Renal cortical epithelial cell (primary cell): ENCODE results near the gene KRT81. TPM values are rescaled to one million over a fixed set of nuclear protein-coding genes. Genes with fewer than 3 reads are reported as not detected.
"Not testable (repeated sequence)": the region's sequence is repeated elsewhere in the genome, so short reads cannot be mapped to it uniquely, and the experiment has no call there.

ENCODE experiments used
- DNase-seq: peaks from one replicate; pipeline ENCODE4 v3.0.0-alpha.2; 2011; ENCODE audit warnings: low read depth
- total RNA-seq: library from RNA; depleted of rRNA; stranded (reverse); fragments of >200 nt; gene quantifications from 2 replicates; pipeline ENCODE4 v1.2.3, GENCODE V29; 2014

KRT81 gene
- total RNA-seq, 1 donor from 2014 or later: not detected

DNA sequence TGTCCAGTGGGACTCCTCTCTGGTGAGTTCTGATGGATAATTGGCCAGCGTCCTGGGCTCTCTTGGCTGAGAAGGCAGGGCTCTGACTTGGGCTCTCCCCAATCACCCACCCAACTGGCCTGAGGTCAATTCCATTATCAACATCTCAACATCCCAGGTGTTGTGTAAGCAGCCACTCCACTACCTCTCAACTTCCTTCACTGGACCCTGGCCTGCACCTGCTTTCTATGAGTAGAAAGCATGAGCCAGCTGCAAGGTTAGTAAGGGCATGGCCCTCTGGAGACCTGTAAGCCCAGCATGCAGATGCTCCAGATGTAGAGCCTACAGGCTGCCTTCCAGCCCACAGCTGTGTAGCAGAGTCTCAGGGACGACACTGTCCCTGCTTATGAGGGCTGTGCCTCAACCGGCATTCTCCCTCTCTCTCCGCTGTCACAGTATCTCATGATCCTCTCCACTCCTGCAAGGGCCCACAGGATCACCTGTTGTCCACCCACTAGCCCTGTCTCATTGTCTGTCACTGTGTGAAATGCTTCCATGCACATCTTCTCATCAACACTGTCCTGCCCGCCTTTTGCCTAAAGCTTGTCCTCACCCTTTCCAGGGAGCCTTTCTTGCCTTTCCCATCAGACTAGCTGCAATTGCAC is 5.4 kb upstream of the KRT81 start:
- DNase-seq: no peak

DNA sequence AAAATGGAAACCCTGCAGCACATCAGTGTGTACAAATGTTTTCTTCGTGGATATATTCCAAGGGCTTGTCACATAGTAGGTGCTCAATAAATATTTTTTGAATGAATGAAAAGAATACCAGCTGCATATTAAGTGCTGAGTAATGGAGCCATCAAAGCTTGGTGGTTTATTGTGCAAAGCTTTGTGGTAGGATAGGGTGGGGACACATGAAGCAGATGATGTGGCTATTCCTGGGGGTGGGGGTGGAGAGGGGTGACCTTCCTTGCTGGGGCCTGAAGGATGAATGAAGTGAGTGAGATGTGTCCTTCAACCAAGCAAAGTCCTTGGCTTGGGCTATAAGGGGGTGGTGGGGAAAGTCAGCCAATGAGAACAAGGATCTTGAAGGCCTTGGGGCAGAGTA is 4.3 kb upstream of the KRT81 start:
- peak; percentile 31 for DNase-seq

DNA sequence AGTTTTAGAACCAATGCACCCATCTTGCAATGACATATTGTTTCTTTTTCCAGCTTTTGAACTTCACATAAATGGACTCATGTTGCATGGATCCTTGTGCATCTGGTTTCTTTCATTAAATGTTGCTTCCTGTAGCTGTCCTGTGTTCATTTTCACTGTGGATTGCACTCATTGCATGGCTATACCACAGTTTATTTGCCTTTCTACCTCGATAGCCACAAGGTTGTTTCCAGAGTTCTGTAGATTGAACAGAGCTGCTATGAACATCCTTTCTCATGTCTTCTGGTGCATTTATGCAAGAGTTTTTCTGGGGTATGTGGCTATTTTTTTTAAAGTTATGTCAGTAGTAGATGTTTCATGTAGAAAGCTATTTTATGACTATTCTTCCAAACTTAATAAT is 3.5 kb upstream of the KRT81 start:
- DNase-seq: no peak

DNA sequence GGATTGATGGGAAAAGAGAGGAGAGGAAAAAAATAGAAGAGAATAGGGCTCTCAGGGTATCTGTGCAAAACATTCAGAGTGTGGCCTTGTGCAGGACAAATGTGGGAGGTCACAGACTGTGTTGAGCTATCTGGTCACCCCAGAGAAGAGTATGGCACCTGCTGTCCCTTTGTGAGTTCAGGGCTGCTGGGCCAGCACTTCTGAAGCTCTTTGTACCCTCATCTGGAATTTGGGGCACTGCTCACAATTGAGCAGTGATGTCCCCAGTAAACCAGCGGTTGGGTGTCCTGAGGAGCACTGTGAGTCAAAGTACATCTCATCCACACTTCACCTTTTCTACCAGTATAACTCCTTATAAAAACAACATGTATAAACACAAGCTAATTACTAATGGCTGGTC is 2.6 kb upstream of the KRT81 start:
- DNase-seq: no peak

DNA sequence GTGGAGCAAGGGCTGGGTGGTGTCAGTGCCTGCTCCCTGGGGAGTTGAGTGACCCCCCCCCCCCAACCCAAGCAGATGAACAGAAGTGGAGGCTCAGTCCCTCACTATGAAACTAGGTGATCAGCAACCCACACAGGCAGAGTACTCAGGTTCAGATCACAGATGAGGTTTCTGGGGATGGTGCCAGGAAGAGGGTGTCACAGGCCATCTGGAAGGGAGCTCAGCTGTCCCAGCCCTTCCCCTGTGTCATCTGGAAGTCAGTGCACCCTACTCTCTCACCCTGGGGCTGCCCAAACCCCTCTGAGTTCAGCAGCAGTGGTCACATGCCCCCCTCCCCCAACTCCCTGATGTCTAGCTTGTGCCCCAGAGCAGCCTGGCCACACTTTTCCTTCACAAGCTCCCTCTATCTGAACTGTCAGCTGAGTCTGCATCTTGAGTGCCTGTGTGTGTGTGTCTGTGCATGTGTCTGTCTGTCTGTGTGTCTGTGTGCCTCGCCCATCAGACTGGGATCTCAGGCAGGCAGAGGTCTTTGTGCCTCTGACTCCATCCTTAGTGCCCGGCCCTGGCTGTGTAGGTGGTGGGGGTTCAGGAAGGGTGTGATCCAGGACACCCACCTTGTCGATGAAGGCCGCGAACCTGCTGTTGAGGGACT is 725 bp downstream of the KRT81 start:
- not testable (repeated sequence) for DNase-seq

DNA sequence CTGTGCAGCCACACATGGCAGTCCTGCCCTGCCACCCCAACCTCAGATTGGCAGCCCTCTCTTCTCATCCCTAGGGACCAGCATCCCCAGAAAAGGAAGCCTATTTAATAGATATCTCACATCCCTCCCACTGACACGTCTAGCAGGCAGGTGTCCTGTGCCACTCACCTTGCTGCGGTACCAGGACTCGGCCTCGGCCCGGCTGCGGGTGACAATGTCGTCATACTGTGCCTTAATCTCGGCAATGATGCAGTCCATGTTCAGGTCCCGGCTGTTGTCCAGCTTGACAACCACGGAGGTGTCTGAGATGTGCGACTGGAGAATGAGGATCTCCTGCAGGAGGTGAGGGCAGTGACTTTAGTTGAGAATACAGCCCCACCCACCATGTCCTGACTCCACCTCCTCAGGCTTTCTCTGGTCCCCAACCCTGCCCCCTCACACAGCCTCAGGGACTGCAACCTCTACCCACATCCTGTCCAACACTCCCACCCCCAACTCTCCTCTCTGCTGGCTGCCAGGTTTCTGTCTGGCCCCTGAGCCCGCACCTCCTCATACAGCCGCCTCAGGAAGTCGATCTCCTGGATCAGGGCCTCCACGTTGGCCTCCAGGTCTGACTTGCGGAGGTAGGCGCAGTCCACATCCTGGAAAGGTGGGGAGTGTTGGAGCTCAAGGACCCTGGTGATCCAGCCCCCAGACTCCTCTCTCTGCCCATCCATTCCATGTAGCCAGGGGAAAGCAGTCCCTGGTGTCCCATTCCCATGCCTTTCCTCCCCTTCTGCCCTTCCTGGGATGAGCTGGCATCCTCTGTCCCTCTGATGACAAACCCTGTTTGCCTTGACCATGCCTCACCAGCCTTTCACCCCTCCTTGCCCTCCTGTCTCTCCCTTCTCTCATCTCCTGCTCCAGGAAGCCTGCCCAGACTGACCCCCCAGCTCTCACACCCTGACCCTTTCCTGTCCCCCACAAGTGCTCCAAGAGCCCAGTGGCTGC is 3.2 kb downstream of the KRT81 start:
- not testable (repeated sequence) for DNase-seq

DNA sequence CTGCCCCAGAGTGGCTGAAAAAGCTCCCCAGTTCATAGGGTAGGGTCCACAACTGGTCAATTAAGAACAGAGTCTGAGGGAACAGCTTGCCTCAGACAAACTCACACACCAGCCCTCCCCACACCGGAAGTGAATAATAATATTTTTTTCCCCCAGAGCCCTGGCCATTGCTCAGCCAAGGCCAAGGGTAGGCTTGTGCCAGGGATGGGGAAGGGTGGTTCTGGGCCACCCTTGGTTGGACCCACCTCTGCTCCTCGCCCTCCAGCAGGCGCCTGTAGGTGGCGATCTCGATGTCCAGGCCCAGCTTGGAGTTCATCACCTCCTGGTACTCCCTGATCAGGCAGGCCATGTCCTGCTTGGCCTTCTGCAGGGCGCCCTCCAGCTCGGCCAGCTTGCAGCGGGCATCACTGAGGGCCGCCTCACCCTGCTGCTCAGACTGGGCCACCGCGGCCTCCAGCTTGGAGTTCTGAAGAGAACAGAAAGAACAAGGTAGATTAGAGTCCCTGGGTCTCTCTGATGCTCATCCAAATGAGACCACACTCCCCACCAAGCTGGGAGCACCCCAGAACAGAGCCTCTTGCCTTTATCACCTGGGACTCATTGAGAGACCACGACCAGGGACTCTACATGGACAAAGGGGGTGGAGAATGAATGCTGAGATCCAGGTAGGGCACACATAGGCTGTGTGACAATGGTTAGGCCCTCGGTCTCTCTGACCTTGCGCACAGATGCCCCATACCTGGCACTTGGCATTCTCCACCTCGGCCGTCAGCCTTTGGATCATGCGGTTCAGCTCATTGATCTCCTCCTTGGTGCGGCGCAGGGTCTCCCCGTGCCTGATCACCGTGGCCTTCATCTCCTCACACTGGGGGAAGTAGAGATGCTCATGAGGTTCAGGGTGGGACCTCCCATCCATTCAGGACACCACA is 4.2 kb downstream of the KRT81 start:
- DNase-seq: not testable (repeated sequence)

DNA sequence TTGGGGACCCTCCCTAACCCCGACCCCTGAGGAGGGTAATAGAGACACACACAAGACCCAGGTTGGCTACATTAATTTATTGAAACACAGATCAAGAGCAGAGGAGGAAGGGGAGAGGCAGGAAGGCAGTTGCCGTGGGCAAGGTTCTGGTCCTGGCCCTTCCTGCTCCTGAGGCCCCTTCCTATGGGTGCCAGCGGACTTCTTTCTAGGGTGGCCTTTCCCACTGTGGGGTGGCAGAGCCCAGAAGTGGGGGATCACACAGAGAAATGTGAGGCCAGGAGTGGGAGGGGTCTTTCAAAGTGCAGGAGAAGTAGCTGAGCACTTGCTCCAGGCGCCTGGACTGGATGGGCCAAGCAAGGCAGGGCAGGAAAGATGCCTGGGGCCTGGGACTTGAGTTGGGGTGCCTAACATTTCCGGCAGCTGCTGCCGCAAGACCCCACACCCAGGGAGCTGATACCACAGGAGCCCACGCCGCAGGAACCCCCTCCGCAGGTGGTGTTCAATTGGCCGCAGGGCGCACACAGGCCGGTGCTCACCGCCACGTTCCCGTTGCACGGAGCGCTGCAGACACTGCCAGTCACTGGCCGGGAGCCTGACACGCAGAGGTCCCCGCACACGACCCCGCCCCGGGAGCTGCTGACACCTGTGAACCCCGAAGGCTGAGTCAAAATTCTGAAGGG is 5.3 kb downstream of the KRT81 start:
- no peak for DNase-seq

DNA sequence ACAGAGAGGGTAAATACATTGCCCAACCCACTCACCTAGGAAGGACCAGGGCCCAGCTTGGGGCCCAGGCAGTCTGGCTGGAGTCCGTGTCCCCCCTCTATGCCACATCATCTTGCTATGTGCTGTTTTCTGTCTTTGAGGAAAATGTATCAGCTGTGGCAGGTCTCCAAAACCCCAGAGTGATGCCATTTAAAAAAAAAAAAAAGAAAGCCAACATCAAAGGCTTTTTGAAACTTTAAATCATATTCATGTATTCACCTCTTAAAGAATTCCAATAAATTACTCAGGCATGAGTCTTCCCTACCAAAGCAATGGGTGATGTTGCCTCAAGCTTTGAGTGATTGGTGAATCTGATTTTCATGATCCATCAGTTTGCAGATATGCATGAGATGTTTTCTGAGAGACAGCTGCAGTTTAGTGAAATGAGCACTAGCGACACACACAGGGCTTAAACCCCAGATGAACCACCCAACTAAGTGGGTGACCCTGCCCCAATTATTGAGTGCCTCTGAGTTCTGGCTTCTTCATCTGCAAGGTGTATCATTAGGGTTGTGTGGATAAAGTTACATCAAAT is 6.1 kb downstream of the KRT81 start:
- peak; percentile 34 for DNase-seq

DNA sequence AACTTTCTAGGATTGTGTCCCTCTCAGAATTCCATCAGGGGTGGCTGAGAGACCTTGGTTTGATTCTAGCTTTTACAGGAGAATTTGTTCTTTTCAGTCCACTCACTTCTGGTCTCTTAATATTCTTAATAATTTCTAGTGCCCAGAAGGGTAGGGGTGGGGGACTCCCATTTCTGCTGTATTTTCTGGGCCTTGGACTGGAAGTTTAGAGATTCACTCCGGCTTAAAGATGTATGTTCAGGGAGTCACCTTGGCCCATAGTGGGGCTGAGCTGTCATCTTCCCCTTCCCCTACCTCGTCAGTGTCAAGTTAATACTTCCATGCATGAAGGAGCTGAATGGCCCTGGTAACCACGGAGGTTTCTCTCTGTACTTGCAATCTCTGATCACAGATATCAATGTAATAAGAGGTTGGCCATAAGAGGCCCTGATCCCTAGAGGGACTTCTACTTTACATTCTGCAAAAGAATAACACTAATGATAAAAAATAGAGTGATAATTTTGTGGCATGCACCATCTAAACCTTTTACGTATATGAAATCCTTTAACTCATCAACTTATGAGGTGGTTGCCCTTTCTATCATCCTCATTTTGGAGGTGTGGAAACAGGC is 6.7 kb downstream of the KRT81 start:
- DNase-seq: no peak

DNA sequence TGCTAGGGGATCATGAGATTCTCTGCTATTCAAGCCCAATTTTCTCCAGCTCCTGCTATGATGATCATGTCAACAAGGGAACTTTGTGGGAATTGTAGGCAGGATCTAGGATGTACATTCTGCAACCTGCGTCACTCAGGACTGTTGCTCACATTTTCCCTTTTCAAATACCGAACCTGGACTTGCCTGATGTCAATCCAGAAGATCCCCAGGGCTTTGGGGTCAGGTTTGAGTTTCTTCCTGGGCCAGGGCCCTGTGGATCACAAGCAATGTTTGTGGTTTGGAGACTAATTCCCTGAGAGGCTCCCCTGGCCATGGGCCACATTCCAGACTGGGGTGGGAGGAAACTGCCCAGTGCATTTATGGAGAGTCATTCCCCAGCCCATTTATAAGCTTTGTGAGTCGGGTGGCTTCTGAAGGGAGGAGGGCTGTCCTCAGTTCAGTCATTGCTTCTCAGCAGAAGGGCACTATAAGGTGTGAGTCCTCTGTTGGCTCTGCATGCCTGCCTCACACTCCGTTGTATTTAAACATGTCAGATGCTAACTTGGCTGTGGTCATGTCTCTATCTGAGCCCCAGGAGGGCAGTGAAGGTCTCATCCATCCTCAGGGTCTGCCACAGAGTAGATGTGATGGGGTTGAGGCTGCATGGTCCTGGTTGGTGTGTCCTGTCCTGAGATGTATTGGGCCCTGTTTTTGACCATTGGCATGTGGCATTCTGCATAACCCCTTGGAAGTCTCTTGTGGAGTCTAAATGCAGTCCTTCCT is 10.4 kb downstream of the KRT81 start:
- peak; percentile 94 for DNase-seq

DNA sequence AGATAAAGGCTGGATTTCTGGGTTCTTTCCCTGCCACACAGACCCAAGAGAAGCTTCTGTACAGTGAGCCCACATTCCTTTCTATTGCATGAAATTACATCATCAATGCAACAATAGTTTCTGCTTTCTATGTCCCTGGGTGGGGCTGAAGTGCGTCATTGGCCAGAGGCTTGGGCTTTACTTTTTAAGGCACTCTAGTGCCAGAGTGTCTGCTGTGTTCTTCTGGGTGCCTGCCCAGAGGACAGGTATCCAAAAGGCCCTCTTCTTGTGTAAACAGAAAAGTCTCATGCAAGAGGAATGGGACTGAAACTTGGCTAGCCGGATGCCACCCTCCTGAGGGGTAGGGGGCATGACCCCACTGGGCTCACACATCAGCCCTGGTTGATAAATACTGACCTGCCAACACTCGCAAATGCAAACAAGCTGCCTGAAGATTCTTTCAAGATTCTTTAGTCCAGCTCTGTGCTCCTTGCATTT is 11.0 kb downstream of the KRT81 start:
- DNase-seq: peak; percentile 94

DNA sequence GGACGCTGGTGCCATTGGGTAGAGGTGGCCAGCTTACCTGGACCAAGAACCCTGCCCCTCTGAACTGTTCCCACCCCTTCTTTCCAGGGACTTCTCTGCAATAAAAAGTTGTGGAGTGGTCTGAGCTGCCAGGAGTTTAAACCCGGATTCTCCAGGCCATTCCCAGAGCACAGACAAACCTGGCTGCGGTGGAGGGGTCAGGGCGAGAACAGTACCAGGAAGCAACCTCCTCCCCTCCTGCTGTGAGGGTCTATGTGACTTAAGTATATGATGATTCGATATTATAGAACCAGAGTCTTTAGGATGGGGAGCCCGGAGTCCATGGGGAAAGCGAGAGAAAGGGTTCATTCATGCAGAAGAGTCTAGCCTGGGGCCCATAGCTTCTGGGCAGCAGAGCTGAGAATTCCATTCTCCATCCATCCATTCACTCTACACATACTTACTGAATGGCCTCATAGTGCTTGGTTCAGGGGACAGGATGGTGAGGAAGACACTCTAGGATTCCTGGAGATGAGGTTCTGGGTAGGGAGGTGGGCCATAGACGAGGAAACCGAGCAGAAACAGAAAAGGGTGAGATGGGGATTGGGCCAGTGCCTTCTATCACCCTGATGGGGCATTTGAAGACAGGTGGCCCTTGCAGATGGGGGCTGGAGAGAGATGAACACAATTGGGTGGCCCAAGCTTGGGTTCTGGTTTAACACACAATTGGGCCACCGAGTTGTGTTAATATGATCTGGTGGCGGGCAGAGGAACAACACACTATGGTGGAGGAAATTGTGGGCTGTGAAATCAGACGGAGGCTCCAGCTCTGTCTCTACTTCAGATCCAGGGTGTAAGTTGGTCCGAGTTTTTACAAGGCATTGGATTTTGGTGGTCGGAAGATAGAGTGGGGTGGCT is 11.7 kb downstream of the KRT81 start:
- peak; percentile 88 for DNase-seq

DNA sequence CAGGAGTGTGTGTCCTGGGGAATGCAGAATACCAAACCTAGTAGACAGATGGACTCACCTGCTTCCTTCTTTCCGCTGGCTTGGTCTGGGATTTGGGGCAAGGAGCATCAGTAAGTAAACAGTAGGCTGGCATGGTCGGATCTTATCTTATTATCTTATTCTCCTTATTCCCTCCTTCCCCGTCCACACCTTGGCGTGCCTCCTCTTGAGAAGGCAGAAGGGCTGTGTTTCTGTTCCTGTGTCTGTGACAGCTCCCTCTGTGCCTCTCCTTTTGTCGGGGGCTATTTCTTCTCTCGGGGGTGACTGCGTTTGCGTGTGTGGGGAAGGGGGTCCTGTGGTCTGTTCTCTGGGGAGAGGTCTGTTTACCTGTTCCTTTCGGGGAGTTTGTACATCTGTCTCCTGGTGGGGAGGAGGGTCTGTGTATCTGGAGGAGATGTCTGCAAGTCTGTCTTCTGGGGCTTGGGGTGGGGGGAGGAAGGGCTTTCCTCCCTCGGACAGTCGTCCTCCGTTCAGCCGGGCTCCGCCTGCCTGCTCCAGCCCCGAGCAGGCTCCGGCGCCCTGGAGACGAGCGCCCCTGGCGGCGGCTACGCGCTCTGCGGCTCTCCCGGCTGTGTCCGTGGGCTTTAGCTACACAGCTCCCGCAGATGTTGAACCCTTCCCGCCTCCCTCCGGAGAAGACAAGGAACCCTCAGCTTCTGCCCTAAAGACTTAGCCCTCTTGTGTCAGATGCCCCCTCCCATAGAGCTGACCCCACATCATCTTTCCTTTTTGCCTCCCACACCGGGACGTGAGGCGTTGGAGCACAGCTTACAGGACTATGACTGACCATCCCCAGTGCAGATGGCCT is 12.5 kb downstream of the KRT81 start:
- DNase-seq: peak; percentile 42

DNA sequence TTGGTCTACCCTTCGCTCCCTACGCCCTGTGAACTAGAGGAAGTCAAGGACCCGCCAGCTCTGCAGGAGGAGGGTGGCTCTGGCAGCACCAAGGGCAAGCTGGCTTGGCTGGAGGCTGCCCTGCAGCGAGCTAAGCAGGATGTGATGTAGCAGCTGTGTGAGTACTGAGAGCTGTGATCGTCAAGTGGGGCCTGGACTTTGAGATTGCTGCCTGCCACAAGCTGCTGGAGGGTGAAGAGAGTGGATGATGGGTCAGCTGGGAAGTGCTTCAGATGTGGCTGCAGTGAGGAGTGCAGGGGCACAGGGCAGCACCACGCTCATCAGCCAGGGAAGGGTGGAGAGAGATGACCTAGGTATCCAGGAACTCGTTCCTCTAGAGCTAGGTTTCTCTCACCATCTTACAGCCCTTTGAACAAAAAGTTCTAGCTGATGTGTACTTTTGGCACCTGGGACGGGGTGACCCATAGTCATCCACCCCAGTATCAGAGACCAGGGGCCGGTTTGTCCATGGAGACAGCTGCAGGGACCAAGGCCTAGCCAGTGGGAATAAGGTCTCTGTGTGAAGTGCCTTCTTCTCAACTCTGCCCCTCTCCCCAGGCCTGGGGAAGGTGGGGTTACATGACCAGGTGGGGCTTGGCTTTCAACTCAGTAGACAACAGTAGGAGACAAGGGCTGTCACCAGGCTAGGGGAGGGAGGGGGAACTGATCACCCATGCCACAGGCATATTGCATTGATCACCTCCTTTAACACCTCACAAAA is 13.7 kb downstream of the KRT81 start:
- DNase-seq: peak; percentile 55

DNA sequence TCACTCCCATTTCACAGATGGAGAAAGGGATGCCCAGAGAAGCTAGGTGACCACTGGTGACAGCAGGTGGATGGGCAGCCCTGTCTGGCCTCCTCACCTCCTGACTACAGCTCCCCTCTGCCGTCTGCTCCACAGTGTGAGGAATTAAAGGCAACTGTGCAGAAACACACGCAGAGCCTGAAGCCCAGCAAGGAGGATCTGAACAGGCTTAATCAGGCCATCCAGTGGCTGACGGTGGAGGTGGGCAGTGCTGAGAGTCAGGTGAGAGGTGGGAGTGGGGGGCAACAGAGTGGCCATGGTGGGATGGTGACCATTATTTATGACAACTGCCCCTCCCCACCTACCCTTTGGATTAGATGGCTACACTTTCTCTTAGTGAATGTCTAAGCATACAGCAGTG is 15.6 kb downstream of the KRT81 start:
- no peak for DNase-seq
